HG03175 (cell line): ENCODE results near the gene RING1.

ENCODE experiments used
- ATAC-seq: cut with Tn5 transposase; IDR thresholded peaks from one replicate; pipeline ENCODE4 v1.9.1; 2021; ENCODE audit warnings: mild to moderate bottlenecking, moderate library complexity; ENCODE audit not compliant: unreplicated experiment

RING1 gene

DNA sequence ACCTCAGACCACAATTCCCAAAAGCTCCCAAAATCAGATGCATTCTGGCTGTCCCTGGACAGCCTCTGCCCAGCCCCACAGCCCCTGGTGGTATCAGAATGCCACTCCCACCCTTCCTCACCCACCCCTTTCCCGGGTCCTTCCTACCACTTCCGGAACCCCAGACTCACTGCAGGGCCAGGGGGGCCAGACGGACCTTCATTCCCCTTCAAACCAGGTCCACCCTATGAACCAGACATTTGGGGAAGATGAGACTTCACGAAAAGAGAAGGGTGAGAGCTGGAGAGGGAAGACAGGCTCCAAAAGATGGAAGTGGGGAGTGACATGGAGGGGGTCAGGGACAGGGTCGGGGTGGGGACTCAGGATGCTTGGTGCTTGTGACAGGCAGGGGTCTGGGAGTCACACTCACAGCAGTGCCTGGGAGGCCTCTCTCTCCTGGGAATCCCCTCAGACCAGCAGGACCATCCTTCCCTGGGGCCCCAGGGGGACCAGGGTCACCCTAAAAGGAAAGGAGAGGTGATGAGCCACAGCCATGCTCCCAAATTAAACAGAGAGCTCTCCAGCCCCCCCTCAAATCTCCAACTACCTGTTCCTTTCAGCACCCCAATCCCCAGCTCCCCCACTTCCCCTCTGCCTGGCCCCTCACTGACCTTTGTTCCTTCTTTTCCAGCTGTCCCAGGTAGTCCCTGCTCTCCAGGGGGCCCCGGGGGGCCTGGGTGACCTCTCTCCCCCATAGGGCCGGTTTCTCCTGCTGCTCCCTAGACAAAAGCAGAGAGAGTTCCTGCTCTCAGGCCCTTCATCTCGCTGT, 36.2 kb upstream of the RING1 start:
- ATAC-seq, result no peak

DNA sequence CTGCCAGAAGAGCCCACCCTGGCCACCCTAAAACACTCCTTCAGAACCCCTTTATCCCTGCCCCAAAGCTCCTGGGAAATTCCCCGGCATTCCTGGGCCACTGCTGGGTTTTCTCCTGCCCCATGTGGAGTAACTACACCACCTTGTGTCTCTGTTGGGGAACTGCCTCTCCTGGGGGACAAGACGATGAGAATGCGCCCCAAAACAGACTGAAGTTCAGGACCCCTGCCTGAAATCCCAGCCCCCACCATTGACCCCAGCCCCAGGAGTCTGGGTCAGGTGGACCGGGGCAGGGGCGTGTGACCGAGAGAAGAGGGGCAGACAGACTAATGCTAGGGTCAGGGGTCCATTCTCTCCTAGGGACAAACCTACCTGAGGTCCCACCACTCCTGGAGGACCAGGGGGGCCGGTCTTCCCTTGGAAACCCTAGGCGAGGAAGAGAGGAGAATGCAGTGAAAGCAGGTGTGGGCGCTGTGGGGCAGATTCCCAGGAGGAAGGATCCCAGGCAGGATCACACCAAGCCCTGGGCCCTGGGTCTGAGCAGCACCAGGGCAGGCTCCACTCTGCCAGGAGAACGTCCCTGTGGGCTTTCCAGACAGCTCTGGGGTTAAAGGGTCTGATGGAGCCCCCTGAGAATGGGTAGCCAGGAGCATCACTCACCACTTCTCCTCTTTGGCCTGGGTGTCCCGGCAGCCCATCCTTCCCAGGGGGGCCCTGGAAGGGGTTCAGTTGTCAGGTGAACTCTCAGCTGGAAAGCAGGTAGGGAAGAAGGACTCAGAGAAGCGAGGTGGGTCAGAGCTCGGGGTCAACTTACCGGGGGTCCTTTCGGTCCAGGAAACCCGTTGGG, 35.4 kb upstream of the RING1 start:
- ATAC-seq, result no peak

DNA sequence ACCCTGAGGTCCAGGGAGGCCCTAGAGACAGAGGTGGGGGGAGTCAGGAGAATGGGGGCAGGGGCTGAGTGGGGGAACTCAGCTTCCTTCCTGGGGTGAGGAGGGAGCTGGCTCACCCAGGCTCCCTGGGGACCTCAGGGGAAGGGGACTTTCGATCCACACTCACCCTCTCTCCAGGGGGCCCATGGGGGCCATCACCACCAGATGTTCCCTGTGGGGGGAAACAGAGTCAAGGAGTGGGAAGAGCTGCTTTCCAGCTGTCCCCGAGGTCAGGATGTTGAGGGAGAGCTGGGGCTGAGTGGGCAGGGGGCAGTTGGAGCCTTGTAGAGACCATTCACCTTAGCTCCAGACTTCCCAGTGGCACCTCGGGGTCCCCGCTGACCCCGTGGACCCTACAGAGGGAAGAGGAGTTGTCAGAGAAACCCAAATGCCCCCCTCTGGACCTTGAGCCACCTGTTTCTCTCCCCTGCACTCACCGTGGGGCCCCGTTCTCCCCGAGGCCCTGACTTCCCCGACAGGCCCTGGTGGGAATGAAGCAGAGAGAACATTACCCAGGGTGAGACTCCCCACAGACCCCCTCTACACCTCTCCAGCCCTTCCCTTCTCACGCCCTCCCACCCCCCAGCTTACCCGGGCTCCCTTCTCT, 34.6 kb upstream of the RING1 start:
- no peak for ATAC-seq

DNA sequence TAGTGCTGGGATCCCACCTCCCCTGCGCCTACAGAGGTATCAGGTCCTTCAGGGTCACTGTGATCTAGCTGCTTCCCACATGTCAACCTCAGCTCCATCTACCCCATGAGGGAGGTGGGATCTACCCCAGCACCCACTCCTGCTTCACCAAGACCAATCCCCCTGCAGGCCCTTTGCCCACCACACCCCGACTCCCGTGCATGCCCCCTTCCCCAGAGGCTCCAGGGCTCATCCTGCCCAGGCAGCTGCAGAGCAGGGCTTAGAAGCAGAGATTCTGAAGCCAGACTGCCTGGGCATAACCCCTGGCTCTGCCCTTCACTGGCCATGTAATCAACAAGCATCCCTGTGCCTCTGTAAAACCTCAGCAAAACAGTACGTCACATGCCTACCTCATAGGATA, 33.5 kb upstream of the RING1 start:
- ATAC-seq, result no peak

DNA sequence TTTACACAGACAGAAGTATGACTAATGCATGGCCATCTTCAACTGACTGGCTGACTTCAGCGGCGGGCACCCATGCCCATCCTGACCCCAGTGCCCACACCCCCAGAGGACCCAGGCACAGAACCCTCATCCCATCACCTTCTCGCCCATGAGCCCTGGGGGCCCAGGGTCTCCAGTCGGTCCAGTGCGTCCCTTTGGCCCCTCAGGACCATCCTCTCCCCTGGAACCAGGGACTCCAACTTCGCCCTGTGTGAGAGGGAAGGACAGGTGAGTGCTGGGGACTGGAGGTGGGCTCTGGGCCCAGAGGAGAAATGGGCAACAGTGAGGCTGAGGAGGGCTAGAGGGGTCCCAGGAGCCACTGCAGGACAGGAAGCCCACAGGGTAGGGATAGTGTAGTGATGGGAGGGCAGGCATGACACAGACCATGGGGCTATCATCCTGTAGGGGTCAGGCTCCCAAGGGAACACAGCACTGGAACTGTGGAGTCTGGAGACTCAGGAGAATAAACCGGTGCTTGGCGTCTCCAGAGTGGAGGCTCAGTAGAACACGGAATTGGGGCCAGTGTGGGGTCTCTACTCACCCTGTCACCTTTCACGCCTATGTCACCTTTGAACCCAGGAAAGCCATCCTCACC, 32.7 kb upstream of the RING1 start:
- ATAC-seq, result no peak

DNA sequence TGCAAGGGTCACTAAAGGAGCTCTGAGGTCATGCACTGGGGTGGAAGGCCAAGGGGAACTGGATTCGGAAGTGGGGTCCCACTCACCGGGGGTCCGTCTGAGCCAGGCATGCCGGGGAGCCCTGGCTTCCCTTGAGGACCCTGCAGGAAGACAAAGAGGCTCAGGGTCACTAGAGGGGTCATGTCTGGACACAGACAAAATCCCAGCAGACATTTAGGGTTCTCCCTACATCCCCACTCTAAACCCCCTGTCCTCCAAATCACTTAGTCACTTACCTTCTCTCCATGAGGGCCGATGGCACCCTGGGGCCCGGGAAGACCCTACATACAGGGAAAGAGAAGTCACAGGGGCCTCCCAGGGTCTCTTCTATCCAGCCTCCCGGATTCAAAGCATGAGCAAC, 31.4 kb upstream of the RING1 start:
- no peak for ATAC-seq

DNA sequence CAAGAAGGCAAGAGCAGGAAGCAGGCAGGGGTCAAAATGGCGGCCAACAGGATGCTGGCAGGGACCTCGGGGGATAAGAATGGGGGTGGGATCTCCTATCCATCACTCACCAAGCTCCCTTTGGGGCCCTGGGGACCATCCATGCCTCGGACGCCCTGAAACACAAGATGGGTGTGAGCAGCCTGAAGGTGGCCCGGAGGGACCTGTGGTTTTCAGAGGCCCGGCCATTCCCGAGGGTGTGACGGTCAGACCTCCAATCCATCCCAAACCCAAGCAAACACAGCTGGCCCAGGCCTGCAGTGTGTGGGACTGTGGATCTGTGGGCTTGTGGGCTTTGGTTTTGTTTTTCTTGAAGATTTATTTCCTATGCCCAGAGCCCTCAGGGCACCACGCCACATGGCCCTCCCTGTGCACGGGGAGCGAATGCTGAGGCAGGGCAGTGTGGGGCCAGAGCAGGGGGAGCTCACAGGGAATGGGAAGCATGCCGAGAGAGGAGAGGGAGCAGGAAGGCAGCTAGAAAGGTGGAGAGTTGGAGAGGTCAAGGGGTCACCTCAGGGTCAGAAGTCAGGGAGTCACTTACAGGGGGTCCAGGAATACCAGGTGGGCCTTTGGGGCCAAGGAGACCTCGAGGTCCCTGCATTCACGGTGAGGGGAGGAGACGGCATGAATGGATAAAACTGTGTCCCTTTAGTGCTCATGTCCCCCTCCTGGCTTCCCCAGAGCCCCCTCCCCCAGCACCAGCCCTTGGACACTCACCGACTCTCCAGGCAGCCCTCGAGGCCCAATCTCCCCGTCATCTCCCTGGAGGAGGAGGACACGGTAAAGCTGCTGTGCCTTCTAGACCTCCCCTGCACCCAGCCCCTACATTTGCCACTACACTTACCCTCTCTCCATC, 30.5 kb upstream of the RING1 start:
- ATAC-seq, result no peak

DNA sequence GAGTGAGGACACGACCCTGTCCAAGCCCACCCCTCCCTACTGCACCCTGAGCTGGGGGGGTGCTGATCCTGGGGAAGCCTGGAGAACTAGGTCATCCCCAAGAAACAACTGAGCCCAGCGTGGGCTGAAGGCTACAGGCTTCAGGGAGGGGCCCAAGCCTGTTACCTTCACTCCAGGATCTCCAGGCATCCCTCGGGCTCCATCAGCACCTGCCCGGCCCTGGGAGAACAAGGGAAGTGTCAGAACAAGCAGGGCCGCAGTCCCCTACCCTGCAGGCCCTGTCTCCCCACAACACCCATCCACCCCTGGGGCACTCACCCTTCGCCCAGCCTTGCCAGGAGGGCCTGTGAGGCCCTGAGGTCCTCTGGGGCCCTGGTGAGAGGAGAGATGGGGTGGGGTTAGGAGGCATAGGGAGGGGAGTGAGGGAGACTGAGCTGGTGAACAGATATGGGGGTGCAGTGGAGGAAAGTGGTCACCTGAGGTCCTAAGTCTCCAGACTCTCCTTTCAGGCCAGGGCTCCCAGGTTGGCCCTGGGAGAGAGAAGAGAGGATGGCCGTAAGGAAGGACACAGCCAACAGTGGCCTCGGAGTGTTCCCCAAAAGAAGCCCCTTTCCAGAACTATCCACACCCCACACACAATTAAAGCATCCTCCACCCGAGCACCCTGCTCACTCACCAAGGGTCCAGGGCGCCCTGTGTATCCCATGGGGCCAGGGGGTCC, 29.4 kb upstream of the RING1 start:
- no peak for ATAC-seq

DNA sequence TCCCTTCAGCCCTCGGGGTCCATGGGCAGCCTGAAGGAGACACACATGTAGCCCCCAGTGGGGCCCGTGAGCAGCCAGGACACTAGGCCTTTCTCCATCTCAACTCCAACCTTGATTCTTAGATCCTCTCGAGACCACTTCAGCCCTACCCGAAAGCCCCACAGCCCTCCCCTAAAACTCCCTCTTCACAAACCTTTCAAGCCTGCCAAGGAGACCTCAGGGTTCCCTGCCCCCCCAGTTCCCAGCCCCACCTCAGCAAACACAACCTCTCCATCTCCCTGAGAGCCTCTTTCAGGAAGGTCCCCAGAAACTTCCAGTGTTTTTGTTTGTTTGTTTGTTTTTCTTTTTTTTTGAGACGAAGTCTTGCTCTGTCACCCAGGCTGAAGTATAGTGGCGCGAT, 27.2 kb upstream of the RING1 start:
- no peak for ATAC-seq

DNA sequence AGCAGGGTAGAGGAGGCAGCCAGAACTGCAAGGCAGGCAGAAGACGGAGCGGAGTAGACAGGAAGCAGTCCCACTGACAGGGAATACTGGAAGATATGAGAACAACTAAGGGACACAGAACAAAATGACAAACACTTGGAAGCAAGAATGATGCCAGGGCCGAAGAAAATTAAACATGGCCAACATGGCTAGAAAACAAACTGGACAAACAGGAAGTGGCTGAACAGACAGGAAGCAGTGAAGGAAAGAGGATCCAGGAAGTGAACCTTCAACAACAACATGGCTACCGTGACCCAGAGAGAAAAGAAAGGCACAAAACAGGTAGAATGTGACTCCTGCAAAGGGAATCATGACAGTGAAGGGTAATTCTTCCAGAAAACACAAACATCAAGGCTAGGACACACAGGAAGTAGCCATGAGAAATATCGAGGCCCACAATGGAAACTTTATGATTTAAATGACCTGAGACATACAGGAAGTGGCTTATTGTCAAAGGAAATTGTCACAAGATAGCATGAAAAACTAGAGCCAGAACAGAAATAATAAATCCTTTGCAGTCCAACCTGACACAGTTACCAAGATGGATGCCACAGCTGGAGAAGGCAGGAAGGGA, 25.1 kb upstream of the RING1 start:
- ATAC-seq, result no peak

DNA sequence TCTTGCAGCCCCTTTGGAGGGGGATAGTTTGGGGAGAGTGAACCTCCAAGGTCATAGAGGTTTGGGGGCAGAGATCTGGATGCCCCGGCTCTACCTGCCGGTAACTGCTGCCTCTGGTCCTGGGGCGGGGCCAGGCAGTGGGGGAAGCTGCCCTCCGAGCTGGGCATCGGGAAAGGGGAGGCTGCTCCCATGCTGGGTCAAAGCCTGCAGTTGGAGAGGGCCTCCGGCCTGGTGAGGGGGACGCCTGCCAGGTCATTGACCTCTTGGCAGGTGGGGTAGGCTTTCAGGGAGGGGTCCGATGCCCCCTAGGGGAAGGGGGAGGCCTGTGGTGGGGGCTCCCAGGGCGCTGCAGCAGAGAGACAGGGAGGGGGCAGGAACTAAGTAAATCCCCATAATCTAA, 23.1 kb upstream of the RING1 start:
- ATAC-seq, result no peak

DNA sequence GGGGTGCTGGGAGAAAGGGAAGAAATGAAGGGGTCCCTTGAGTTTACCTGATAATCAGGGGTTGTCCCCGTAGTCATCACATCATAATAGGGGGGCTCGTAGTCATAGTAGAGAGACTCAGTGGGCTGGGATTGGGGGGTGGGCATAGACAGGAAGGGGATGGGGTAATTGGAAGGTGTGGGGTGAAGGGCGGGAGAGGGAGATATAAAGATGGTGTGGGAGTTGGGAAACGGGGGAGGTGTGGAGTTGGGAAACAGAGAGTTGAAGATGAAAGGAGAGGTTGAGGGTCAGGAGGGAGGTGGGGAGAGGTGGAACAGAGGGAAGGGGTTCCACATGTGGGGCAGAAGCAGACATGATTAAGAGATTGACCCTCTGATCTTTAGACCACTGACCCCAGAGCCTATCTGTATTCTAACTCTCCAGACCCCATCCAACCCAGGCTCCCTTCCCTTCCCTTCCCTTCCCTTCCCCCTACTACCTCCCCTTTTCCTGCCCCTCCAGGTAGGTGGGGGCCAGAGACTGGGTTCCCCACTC, 22.6 kb upstream of the RING1 start:
- ATAC-seq, result no peak

DNA sequence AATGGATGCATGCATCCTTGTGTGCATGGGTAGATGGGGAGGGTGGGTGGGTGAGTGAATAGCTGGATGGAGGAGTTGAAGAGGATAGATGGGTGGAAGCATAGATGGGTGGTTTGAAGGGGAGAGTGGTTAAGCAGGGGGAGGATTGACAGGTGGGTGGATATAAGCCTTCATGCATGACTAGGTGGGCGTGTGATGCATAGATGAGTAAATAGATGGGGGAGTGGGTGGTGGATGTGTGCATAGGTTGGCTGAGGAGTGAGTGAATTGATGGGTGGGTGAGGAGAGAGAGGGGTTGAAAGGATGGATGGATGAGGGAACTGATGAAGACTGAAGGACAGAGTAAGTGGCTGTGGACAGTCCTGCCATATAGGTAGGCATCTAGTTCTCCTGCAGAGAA, 20.5 kb upstream of the RING1 start:
- ATAC-seq, result no peak

DNA sequence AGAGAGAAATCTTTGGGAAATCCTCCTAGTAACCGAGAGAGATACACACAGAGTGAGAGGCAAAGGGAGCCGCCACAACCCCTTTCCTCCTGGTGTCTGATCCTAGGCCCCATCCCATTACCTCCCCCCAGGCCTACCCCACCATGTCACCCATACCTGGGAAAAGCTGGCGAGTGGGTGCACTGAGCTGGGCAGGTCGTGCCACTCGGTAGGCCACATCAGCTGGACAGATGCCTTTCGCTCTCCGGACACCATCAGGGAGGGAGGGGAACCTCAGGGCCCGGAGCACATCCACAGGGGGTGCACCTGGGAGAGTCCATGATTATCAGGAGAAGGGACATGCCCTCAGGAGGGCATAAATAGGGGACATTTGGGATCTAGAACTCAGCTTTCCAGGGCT, 19.1 kb upstream of the RING1 start:
- no peak for ATAC-seq

DNA sequence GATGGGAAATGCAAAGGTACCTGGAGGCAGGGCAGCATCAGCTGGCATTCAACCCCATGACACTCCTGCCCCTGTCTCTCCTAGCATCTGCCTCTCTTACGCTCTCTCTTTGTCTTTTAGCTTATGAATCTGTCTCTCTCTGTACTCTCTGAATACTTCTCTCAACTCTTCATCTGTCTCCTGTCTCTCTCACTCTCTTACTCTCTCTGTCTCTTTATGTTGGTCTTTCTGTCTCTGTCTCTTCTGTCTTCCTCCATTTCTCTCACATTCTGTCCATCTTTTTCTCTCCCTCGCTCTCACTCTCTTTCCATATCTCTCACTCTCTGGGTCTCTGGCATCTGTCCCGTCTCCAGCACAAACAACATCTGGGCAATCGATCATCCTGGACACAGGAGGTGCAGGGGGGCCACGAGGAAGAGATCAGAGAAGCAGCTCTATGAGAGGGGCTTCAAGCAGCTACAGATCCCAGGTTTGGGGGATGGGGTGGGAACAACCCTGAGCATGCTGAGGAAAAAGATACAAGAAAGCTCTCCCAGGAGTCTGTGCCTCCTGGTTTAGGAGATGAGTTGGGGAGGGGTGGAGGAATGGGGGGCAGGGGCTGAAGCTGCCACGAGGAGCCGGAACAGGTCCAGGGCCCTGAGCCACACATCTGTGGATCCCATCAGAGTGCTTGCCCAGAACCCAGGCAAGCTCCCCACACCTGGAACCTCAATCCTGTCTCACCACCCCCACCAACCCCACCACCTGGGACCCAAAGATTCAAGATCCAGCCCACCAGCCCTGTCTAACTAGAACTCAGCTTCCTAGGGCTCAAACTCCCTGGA, 18.5 kb upstream of the RING1 start:
- ATAC-seq, result no peak

DNA sequence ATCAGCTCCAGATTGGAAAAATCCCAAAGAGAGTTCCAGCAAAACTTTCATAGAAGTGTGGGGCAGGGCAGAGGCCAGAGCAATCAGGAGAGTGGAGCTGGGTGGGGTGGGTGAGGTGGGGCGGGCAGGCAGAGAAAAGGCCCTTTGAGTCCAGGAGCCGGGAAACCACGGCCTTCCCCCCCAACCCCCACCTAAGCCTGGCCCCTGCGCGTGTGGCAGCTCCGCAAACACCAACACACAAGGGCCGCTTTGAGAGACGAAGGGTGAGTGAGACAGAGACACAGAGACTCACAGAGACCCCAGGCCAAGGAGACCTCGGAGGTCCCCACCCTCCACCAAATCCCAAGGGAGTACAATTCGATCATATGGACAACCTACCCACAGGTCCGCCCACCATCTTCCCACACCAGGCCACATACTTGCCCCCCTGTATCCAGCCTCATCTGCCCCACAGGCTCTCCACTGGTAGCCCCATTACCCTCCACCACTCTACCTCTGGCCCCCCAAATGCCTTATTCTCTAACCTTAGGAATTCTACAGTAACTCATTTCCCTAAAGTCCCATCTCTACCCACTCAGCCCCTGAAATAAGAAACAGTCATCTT, 17.7 kb upstream of the RING1 start:
- ATAC-seq, result no peak

DNA sequence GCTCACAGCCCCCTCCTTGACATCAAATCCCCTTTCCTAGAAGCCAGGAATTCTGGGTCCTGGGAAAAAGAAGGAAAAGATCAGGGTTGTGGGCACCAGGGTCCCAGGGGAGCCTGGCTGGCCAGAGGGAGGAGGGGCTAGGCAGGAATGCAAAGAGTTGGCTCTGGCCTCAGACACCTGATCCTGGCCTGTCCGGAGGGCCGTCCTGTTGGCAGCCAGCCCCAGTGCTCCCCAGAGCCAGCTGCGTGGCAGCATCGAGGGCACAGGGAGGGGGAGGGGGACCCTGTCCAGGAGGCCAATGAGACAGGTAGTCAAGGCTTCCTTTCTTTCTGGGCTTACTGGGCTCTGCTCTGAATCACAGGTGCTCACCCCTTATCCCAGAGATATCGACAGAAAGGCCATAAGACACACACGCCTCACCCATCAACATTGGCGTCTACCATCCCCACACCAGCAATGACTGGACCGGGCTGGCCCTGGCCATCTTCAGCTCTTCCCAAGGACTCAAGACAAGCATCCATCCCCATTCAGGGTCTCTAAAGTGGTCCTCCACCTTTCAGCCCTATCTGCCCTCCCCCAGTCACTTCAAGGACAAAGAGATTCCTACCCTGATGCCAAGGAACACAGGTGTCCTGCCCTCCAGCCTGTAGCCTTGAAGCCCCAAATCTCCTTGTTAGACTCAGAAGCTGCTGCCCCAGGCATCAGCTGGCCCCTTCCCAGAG, 16.8 kb upstream of the RING1 start:
- ATAC-seq, result no peak
